Measurements from ENCODE around the gene CAMK1G.

Gene CAMK1G

DNA sequence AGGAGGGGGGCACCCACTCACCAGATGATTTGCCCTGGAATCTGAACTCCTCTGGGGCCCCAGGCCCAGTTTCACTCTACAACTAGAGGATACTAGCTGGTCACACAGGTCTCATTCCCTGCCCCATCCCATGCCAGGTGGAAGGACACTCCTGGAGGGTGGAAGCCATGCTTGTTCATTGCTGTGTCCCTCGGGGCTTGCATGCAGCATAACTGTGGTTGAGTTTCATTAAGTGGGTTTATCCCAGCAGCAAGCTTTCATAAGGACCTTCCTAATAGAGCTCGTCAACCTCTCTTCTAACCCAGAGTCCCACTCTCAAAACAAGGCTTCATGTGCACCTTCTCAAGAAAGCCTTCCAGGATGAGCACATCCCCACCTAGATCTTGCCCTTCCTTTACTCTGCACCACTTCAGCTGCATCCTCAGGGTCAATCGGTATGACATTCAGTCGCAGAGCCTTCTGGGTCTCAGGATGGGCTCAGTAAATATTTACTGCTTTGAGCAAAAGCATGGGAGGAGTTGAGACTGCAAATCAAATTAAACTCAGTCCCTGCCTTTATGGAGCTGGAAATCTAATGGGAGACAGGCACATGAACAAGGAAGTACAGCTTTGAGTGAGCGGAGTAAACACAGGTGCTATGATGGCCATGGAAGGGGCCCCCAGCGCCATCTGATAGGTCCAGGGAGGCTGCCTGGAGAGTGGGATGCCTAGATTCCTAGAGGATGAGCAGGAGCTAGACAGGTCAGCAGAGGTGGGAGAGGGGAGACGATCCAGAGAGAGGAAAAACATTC lies 36.4 kb downstream of the CAMK1G start:
- no peak for DNase-seq (ENCODE audit: low read depth)

DNA sequence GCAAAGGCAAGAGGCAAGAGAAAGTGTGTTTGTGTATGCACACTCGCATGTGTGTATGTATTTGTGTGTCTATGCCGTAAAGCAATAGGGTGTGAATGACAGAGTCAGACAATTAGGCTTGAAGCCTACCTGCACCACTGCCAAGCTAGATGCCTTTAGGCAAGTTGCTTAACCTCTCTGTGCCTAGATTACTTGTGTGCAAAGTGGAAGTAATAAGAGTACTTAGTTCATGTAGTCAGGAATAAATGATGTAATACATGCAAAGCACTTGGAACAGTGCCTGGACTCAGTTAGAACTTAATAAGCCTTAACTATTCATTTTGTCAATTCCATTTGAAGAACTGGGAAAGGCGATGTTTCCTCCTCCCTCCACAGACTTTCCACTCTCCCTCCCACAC lies 37.0 kb downstream of the CAMK1G start:
- no peak for DNase-seq (ENCODE audit: low read depth)

DNA sequence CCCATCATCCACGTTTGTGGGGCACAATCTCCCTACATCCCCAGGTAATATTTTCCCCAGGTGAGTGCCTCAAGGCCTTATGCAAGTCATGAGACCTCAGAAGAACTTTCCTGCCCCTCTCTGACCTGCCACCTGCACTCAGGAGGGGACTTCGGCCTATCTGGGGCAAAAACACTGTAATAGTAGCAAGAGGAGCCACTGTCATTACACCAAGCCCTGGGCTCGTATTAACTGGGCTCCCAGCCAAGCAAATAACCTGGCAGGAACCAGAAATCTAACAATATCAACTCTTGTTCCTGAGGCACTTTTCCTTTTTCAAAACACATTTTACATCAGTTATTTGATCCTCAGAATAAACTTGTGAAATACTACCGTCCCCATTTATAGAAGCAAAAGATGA lies 37.8 kb downstream of the CAMK1G start:
- DNase-seq (ENCODE audit: low read depth), result no peak

DNA sequence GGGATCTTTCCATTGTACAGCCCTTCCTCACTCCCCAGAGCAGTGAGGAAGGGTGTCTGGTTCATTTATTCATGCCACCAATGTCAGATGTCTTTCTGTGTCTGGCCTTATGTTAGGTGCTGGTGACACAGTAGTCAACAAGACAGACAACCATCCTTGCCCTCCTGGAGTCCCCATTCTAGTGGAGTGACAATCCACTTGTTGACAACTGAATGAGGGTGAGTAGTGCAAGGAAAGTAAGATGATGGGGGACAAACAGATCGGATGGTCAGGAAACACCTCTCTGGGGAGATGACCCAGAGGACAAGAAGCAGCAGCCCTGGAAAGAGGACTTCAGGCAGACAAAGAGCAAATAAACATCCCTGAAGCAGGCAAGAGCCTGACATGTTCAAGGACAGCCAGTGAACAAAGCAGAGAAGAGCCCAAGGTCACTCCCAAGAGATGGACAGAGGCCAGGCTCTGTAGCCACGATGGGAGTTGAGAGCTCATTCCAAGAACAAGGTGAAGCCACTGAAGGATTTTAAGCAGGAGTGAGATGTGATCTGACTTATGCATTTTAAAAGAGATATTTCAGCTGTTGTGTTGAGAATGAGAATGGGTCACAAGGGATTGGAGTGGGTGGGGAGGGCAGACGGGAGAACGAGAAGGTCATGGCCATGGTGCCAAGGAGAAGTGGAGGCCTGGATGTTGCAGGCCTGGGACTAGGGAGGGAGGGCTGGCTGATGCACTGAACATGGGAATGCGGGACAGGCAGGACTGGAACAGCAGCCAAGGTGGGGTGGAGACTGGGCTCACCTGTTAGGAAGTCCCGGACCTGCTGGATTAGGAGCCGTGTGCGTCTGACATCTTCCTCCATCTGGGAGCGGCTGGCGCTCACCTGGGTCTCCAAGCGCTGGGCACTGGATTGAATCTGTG lies 38.5 kb downstream of the CAMK1G start:
- DNase-seq (ENCODE audit: low read depth), result no peak

DNA sequence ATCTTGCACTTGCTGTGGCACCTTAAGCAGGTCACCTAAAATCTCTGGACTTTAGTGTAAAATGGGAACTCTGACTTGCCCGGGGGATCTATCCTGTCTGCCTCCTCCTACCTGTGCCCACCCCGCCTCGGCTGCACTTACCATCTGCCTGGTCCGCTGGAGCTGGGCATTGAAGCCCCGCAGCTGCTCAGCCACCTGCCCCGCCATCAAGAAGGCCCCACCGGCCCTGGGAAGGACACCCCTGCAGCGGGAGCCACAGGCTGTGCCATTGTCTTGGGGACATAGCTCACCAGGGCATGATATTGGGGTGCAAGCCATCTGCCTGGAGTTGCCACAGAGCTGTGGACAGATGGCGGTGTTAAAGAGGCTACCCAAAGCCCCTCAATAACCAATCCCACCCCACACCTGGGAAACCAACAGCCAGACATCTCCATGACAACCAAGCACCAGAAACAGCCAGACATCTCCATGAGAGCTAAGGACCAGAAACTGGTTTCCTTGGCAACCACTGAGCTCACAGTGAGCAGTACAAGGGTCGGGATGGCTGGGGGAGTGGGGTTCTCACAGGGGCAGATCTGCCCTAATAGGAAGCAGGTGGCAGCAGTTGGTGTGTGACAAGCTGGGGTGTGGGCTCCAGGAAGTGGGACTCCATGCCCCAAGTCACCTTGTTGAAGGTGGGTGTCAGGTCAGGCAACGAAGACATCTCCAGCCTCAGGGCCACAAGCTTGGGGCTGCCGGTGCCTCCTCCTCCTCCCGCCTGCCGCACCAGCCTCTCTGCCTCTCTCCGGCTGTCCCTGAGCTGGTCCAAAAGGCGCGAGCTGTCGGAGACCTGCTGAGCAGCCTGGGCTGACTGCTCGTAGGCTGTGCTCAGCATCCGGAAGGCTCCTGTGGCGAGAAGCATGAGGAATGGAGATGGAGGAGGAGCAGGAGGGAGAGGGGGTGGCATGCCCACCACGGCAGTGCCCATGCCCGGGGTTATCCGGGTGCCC lies 39.6 kb downstream of the CAMK1G start:
- DNase-seq (ENCODE audit: low read depth), result no peak

DNA sequence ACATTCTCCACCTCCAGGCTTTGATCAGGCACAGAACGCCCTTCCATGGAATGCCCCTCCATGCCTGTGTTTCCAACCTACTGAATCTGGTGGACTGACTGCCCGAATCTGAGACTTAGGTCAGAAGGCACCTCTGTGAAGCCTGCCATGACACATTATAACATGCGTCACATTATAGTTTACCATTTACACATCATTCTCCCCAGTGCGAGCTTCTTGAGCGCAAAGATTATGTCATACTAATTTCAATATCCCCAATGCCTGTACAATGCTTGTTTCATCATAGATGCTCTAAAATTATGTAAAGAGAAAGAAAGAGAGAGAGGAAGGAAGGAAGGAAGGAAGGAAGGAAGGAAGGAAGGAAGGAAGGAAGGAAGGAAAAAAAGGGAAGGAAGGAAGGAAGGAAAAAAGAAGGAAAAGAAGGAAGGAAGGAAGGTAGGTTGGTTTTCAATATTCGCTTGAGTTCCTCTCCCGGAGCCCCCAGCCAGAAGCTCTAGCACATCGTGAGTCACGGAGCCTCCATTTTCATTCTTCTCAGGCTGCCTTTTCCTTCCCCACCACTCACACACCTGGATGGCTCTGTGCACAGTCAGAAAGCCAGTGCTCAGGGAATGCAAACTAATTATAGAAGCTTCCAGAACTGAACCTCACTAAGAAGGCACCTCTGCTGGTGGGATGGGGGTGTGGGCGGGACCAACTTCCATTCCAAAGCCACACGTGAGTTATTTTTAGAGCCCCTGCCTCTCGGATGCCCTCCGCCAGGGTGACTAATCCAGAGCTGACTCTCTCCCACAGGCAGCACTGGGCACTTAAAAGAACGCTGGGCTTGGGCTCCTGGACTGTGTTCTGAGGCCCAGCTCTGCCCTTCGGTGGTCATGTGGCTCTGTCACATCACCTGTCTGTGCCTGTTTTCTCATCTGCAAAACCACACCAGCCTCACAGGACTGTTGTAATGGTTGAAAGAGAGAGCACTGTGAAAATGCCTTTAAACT lies 41.3 kb downstream of the CAMK1G start:
- no peak for DNase-seq (ENCODE audit: low read depth)

DNA sequence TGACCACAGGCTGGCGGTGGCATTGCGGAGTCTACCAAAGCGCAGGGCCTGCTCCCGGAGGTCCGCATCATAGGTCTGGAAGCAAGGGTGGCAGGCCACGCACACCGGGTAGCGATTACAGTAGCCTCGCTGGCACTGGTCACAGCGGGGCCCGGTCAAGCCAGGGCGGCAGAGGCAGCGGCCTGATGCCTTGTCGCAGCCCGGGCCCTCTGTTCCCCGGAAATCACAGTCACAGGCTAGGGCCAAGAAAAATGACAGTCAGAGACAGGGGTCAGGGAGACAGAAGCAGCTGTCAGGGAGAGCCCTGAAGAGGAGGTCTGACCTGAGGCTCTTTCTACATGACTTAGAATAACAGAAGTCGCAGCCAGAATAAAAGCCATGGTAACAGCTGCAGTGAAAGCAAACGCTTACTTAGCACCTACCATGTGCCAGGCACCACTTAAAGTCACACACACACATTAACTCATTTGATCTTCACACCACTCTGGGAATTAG lies 42.3 kb downstream of the CAMK1G start:
- no peak for DNase-seq (ENCODE audit: low read depth)

DNA sequence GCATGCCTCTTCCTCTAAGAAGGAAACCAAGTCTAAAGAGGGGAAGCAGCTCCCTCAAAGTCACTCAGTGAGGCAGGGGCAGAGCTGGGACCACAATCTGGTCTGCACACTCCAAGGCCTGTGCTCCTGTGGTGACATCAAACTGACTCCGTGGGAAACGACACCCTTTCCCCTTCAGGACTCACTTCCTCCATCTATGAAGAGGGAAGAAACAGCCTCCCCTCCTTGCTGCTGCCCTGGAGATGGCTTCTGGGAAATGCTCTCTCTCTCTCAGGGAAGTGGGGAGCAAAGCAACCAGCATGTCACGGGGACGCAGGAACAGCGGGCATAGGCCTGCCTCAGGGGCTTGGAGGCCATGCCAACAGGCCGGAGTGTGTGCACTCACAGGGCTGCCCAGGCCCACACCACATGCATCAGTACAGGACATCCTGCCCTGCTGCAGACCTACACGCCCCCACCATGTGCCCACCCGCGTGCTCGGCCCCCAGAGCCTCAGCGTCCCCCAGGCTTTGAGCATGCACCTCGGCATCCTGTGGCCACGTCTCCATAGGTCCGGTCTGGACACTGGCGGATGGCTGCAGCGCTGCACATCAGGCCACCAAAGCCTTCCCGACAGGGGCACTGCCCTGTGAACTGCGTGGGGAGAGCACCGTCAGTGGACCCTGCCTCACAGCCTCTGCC lies 43.0 kb downstream of the CAMK1G start:
- DNase-seq (ENCODE audit: low read depth), result no peak

DNA sequence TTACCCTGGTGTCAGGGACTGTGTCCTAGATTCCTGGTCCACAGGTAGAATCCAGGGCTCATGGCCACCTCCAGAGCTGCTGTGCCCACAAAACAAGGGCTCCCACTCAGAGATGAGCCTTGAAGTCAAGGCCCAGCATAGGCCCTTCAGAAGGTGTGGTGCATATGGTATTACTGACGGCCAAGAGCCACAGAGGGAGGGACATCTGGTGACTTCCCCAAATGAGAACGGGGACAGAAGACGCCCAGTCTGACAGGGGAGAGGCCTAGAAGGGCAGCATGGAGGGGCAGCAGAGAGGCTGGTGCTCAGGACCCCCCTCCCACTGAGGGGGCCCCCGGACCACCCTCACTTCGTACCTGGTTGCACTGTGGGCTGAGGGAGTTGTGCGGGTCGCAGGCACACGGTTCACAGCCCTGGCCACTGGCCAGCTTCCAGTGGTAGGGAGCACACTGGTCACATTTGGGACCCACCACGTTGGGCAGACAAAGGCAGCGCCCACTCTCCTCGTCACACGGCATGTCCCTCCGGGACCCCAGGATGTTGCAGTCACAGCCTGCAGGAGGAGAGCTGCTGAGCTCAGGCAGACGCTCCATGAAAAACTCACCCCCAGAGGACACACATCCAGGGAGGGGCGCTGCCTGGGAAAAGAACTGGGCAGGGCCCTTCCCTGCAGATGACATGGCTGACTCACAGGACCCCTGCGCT lies 43.7 kb downstream of the CAMK1G start:
- DNase-seq (ENCODE audit: low read depth), result no peak

DNA sequence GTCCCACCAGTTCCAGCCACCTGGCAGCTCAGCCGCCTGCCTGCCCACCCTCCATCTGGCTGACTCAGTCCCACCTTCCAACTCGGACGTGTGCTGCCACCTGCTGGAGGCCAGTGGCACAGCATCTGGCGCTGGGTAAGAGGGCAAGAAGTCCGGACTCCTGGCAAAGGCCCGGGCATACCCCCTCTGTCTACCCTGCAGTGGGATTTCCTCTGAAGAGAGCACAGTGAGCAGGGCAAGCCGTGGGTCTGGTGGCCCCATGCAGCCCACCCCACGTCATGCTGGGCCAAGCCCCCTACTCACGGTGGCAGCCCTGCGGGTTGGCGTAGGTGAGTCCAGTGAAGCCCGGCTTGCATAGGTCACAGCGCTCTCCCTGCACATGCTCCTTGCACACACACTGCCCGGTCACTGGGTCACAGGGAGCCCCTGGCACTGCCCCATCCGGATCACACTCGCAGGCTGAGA lies 44.2 kb downstream of the CAMK1G start:
- DNase-seq (ENCODE audit: low read depth), result peak; percentile 42

DNA sequence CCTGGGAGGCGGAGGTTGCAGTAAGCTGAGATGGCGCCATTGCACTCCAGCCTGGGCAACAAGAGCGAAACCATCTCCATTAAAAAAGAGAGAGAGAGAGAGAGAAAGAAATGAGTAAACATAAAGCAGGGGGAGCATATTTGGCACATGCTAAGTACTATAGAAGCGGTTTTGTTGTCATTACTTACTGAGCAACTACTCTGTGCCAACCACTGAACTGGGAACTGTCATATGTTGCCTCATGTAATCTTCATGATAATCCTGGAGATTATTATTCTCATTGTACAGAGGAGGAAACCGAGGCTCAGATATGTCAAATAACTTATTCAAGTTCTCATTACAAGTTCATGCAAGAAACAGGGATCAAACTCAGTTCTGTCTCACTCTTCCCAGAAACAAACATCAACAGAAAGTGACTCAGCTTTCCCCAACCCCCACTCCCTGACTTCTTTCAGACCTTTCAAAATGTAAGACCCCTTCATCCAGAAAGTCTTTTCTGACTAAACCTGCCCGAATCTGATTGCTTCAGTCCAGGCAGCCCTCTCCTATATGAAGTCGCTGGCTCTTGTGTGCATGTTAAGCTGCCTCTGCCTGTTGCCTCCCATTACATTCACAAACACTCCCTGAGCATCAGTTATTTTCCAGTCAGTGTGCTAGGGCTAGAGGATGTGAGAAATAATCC lies 45.2 kb downstream of the CAMK1G start:
- DNase-seq (ENCODE audit: low read depth), result no peak

DNA sequence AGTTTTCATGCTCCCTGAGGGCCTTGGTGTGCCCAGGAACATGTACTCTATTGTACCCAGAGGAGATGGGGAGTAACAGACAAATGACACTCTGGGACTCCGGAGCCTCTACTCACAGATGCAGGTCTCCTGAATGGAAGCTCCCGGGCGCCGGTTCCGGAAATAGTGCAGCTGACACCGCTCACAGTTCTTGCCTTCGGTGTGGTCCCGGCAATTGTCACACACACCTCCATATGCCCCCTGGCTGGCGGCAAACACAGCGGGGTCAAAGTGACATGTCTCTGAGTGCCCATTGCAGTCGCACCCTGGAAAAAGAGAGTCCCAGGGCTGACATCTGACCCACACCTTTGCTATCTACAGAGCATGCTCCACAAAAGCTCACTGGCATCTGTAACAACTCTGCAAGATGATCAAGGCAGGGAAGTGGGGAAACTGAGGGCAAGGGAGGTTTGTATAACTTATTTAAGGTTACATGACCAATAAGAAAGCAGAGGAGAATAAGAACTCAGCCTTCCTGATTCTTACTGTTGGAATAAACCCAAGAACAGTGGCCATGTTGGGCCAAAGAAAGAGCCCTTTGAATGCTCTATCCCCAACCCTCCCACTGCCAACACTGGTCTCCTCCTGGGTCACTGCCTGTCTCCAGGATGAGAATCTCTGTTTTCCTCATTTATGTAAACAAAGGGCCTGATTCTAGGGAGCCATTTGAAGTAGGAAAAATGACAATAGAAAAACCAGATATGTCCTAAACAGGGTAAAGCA lies 46.3 kb downstream of the CAMK1G start:
- no peak for DNase-seq (ENCODE audit: low read depth)

DNA sequence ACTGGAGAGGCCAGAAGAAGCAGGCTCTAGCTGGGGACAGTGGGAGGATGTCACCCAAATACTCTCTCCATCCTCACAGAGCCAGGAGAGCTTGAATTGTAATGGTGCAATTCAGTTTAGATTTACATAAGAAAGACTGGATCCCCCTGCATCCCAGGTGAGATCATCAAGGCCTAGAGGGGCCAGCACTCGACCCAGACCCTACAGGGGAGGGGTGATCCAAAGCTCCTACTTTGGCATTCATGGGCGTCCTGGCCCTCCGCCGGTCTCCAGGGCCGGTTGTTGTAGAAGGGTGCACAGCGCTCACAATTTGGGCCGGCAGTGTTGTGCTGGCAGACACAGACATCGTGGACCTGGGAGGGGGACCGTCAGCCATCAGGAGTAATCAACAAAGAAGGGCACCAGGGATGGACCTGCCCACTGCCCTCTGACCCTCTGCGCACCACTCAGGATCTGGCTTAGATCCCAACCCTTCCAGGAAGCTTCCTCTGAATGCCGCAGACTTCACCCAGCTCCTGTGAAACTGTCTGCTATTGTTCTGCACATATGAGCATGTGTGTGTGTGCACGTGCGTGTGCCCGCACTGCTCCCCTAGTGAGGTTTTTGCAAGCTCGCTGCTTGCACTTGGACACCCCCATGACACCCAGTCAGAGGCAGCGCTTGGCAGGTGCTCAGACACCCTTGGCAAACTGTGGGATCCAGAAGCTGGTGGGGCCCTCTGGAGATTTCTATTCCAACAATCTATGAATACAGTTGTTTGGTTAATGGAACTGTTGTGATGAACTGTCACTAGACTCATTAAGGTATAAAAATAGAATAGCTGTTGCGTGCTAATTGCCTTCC lies 47.1 kb downstream of the CAMK1G start:
- no peak for DNase-seq (ENCODE audit: low read depth)

DNA sequence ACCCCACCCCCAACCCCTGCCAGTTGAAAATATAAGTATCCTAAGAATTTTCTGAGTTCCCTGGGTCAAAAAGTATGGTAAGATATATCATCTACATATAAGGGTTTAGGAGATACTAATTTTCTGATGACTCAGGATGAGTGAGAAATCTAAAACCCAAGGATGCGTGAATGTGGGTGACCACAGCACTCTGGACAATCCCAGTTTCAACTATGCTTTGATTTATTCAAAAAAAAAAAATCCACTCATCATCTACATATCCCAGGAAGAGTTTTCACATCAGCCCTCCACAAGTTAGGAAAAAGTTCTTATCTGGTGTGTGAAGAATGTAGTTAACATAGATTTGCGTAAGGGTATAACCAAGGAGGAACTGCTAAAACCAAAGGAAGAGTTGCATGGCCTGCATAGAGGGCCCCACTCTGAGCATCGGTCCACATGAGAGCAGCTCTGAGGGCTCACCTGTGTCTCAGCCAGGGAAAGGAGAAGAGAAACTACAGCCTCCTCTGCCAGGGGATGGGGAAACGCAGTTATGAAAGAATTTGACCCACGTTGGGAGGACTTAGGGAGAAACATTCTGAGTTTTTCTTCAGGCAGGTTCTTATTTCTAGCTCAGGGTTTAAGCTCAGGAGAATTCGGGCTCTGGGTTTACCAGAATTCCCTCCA lies 50.0 kb downstream of the CAMK1G start:
- no peak for DNase-seq (ENCODE audit: low read depth)

DNA sequence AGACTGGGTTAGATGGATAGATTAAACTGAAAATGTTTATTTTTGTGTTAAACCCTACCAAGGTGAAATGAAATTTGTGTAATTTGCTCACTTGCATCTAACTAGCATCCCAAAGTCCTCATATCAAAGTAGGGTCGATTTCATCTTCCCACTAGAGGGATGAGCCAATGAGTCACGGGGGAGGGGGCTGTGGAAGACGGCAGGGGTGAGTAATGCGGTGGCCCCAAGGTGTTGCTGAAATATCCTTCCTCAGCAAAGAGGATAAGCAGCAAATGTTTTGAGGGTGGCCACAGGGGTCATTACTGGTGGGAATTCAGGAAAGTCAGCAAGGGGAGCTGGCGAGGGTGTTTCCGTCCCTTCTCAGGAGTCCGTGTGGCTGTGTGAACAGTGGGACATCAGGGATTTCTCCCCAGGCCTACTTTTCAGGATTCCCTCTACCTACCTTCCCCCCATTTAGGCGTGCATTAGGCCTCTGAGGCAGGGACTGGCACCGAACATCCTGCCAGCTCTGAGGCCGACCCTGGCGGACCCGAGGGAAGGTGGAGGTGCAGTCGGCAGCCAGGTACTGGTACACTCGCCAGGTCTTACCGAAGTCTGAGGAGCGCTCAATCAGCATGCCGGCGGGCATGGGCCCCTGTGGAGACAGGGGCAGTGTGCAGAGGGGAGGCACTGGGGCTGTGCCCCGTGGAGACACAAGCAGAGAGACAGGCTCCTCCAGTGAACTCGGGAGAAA lies 50.7 kb downstream of the CAMK1G start:
- DNase-seq (ENCODE audit: low read depth), result no peak

DNA sequence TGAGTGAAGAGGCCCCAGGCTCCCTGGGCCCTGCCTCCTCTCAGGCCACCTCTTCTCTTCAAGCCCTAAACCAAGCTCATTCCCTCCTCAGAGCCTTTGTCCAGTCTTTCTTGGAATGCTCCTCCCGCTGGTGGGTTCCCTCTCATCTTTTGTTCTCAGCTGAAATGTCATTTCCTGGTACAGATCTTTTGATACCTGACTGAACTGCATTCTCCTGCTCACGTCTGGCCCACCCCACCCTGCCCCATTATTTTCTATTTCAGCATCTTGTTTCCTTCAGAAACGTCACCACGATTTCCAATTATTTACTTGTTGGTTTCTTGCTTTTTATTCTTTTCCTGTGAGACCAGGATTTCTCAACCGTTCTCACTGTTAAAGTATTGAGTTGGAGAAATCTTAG lies 52.3 kb downstream of the CAMK1G start:
- DNase-seq (ENCODE audit: low read depth), result no peak

Measured in fibroblast of gingiva (primary cell).